ENCODE results near the gene AGPAT4. TPM values are rescaled to one million over a fixed set of nuclear protein-coding genes. Genes with fewer than 3 reads are reported as not detected.

The AGPAT4 gene
- total and polyA plus RNA-seq, 2 of the 13 experiments (the other 11 are each of a cell fraction or from before 2014, with no cell fraction given) = 0.07 to 0.13 TPM

DNA sequence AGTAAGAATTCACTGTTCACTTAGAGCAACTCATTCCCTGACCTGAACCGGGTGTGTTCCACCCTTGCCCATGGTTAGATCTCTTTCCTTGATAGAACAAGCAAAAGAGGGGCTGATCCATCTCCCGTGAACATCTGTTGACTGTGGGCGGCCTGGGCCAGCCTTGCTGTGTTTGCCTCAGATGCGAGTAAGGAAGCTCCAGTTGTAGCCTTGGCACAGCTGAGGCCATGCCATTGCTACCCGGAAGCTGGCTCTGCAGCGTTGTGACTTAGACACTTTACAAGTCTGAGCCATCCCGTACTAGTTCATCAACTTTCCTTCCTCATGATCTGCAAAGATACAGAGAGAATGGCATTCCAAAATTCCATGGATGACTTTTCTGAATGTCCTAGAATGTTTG, 143.3 kb downstream of the AGPAT4 start:
- Histone ChIP-seq H3K36me3 (replicated peaks in 1 of 2; ENCODE audit: control insufficient read depth in 1 of 2, insufficient read depth in 2 of 2, low read length in 2 of 2) (peaks cover 2 to 11% of the 10 kb centered on the region in 2 experiments; a peak in 3 of 5 replicates), H3K27ac (ENCODE audit: extremely low read length, insufficient read depth, low read length) (no peak overlapping the region), H3K27me3 (ENCODE audit: control insufficient read depth in 1 of 2, insufficient read depth in 2 of 2, low read length in 2 of 2) (no peaks in the 10 kb centered on the region), H3K4me3 (replicated peaks in 1 of 3; ENCODE audit: insufficient read depth in 1 of 3, low read depth in 2 of 3, low read length in 3 of 3) (no peak overlapping the region), H2AFZ (ENCODE audit: low read length) (no peak overlapping the region), H3K4me1 (ENCODE audit: insufficient read depth, low read length) (peaks cover 10% of the 10 kb centered on the region), H3K79me2 (ENCODE audit: insufficient read depth, low read length) (no peaks in the 10 kb centered on the region), H3K4me2 (ENCODE audit: low read depth, low read length) (no peak overlapping the region), H4K20me1 (ENCODE audit: insufficient read depth, low read length) (no peaks in the 10 kb centered on the region), H3K9ac (ENCODE audit: insufficient read depth, low read depth, low read length) (no peak overlapping the region), H3K9me3 (ENCODE audit: low read length) (no peaks in the 10 kb centered on the region)
- CTCF ChIA-PET (ENCODE audit: low intra/inter-chr PET ratio, low total read pairs) = no interaction called here
- ATAC-seq (no peak), DNase-seq (ENCODE audit: low spot score) (no peak), FAIRE-seq (no peak)
- WGBS (ENCODE audit: low lambda C conversion rate) = 96% methylated on average over 7 of the region's 7 CpGs
- in situ Hi-C loops (cut with HindIII; ENCODE audit: extremely low pct_ligation_motif_present, low pct_unique_long_range_greater_than_20kb) (no loop called here), intact Hi-C loops (cut with micrococcal nuclease; ENCODE audit: unreplicated experiment) (no loop called here)
- no peak for TF ChIP-seq NKX3-1 (CRISPR knock-in tag; IDR thresholded peaks at IDR 0.05)
- no peak for TF ChIP-seq ZNF143 (CRISPR knock-in tag; IDR thresholded peaks at IDR 0.05)
- TF ChIP-seq, protein P1, sequence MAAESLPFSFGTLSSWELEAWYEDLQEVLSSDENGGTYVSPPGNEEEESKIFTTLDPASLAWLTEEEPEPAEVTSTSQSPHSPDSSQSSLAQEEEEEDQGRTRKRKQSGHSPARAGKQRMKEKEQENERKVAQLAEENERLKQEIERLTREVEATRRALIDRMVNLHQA (CRISPR knock-in tag; IDR thresholded peaks at IDR 0.05) = no peak
- no peak for TF ChIP-seq ZNF468 (CRISPR knock-in tag; IDR thresholded peaks at IDR 0.05)
- no peak for TF ChIP-seq ZNF10 (CRISPR knock-in tag; IDR thresholded peaks at IDR 0.05; ENCODE audit: borderline replicate concordance, low read depth)
- no peak for TF ChIP-seq ZNF629 (CRISPR knock-in tag; conservative IDR thresholded peaks at IDR 0.05)
- TF ChIP-seq CHCHD3 (CRISPR knock-in tag; IDR thresholded peaks at IDR 0.05) = no peak
- TF ChIP-seq RBAK (CRISPR knock-in tag; IDR thresholded peaks at IDR 0.05) = no peak
- TF ChIP-seq NFE2 (CRISPR knock-in tag; IDR thresholded peaks at IDR 0.05) = no peak
- no peak for TF ChIP-seq BCL6 (CRISPR knock-in tag; IDR thresholded peaks at IDR 0.05)
- TF ChIP-seq ZNF124 (CRISPR knock-in tag; IDR thresholded peaks at IDR 0.05) = no peak
- TF ChIP-seq PHF8 (CRISPR knock-in tag; IDR thresholded peaks at IDR 0.05) = no peak
- no peak for TF ChIP-seq ZNF766 (CRISPR knock-in tag; IDR thresholded peaks at IDR 0.05; ENCODE audit: borderline replicate concordance)
- POLR2A ChIA-PET = no interaction called here
- BruUV-seq (replicated peaks) = no TSS peak

Measured in HepG2 (cell line).